Activated naive CD8-positive, alpha-beta T cell treated with anti-CD3 and anti-CD28 coated beads, Interleukin-2, amount 10 ng/mL, durations not matched to agents 7 days and 5 days (primary cell): ENCODE measurements around the gene PRR13. TPM values are rescaled to one million over a fixed set of nuclear protein-coding genes. Genes with fewer than 3 reads are reported as not detected.
"Not testable (repeated sequence)": the region's sequence is repeated elsewhere in the genome, so short reads cannot be mapped to it uniquely, and the experiment has no call there.

Experiments used
- ATAC-seq: fragments of 150-1000 bp; cut with Tn5 transposase; one replicate; pipeline ENCODE4 v1.10.0; 2021; ENCODE audit warnings: low read depth, moderate library complexity
- POLR2A ChIA-PET: fragments of 350-600 bp; sonication (Branson Sonifier 250); formaldehyde crosslinking; loops from one replicate; lab custom pipeline; 2021; ENCODE audit warnings: antibody characterized with exemption; lab: Charles Lee
- DNase-seq: peaks from one replicate; pipeline ENCODE4 v3.0.0; 2021
- H3K27ac Mint-ChIP-seq: one replicate; pipeline ENCODE4 v1.8.0; 2022; ENCODE audit warnings: mild to moderate bottlenecking, mixed read lengths
- H3K27me3 Mint-ChIP-seq: one replicate; pipeline ENCODE4 v1.8.0; 2022; ENCODE audit warnings: mild to moderate bottlenecking, moderate library complexity, mixed read lengths
- H3K36me3 Mint-ChIP-seq: one replicate; pipeline ENCODE4 v1.8.0; 2021; ENCODE audit warnings: mild to moderate bottlenecking, mixed read lengths
- H3K4me1 Mint-ChIP-seq: one replicate; pipeline ENCODE4 v1.8.0; 2021; ENCODE audit warnings: mixed read lengths
- H3K4me3 Mint-ChIP-seq: one replicate; pipeline ENCODE4 v1.8.0; 2022; ENCODE audit warnings: mild to moderate bottlenecking, moderate library complexity, mixed read lengths
- H3K9me3 Mint-ChIP-seq: one replicate; pipeline ENCODE4 v1.8.0; 2021; ENCODE audit warnings: mixed read lengths
- total RNA-seq, 2 experiments: library from RNA; stranded (reverse); gene quantifications; one replicate each; pipeline ENCODE4 v1.2.3, GENCODE V29; 2021

The PRR13 gene
- total RNA-seq, 2 experiments from 2014 or later, result 218 to 231 TPM

DNA sequence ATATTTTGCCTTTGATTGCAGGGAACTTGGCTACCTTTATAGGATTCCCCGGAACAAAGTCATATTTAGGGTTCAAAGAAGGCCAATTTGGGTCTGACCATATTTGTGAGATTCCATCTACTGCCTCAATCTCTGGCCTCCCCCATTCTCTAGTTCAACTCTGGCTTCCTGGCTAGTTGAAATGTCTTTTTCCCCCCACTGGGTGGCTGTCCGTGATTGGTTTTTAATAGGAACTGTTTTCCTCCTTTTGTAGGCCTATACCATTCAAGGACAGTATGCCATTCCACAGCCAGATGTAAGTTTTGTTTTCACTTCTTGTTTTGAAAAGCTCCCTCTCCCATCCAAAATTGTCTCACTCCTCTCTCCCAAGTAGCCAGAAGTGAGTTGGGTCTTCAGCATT, 24.1 kb downstream of the PRR13 start:
- DNase-seq, result no peak
- H3K4me1 Mint-ChIP-seq, result peaks cover 16% of the 10 kb centered on the region
- ATAC-seq, result no peak
- no peaks in the 10 kb centered on the region for H3K9me3 Mint-ChIP-seq
- no peak overlapping the region for H3K4me3 Mint-ChIP-seq
- POLR2A ChIA-PET, result interaction anchor here (0.6 to 1.1 kb wide), 3 partner anchors 11 to 43 kb away, joined by 3 read pairs; no protein-coding TSS in a partner anchor
- peaks cover 40% of the 10 kb centered on the region for H3K36me3 Mint-ChIP-seq
- H3K27me3 Mint-ChIP-seq, result no peaks in the 10 kb centered on the region
- H3K27ac Mint-ChIP-seq, result no peak overlapping the region

DNA sequence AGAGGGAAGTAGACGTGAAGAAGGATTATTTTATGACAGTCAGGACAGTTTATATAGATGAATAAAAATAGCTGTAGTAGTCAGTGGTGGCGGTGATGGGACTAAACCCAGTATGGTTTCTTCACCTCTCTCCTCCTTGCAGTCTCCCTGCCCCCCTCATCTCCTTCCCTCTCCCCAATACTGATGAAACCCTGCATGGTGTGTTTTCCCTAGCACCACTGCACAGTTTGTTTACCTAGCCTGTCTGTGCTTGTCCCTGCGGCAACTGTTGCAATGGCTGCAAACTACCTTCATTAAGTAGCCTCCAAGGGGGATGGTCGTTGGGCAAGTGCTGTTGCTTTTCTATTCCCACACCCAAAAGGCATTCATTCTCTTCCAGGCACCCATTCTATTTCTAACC, 25.1 kb downstream of the PRR13 start:
- Mint-ChIP-seq H3K4me1 (peaks cover 15% of the 10 kb centered on the region), H3K36me3 (peaks cover 39% of the 10 kb centered on the region), H3K27me3 (no peaks in the 10 kb centered on the region), H3K9me3 (no peaks in the 10 kb centered on the region), H3K4me3 (no peak overlapping the region), H3K27ac (no peak overlapping the region)
- ATAC-seq (no peak), DNase-seq (no peak)
- POLR2A ChIA-PET, result no interaction called here

DNA sequence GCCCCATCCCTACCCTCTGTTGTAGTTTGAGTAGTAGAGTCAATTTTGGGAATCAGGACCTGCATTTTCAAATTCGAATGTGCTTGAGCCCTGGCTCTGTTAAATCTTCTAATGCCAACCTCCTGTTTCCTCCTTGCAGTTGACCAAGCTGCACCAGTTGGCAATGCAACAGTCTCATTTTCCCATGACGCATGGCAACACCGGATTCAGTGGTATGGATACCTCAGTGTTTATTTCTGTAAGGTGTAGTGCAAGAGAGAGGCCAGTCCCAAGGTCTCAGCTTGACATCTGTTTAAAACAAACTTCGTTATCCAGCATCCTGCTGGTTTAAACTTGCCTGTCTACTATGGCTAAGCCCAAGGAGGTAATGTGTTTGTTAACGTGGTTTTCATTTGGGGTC, 25.5 kb downstream of the PRR13 start:
- Mint-ChIP-seq H3K4me3 (no peak overlapping the region), H3K27ac (no peak overlapping the region), H3K9me3 (no peaks in the 10 kb centered on the region), H3K4me1 (peaks cover 20% of the 10 kb centered on the region), H3K36me3 (peaks cover 43% of the 10 kb centered on the region), H3K27me3 (no peaks in the 10 kb centered on the region)
- DNase-seq, result no peak
- ATAC-seq, result no peak
- POLR2A ChIA-PET, result no interaction called here

DNA sequence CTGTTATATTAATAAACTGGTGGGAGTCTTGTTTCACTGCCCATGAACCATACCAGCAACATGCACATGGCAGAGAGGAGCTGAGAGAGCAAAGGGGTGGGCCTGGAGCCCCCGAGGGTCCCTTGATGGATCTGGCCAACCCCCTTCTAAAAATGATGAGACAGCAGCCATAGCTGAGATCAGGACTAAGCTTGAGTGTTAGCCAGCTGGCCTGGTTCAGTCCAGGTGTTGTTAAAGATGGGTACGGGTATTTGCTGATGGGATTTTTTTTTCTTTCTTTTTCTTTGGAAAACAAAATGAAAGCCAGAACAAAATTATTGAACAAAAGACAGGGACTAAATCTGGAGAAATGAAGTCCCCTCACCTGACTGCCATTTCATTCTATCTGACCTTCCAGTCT, 26.3 kb downstream of the PRR13 start:
- H3K4me1 Mint-ChIP-seq, result peaks cover 25% of the 10 kb centered on the region
- ATAC-seq (no peak), DNase-seq (no peak)
- H3K4me3 Mint-ChIP-seq, result no peak overlapping the region
- no peaks in the 10 kb centered on the region for H3K9me3 Mint-ChIP-seq
- POLR2A ChIA-PET, result no interaction called here
- no peak overlapping the region for H3K27ac Mint-ChIP-seq
- no peaks in the 10 kb centered on the region for H3K27me3 Mint-ChIP-seq
- peaks cover 40% of the 10 kb centered on the region for H3K36me3 Mint-ChIP-seq

DNA sequence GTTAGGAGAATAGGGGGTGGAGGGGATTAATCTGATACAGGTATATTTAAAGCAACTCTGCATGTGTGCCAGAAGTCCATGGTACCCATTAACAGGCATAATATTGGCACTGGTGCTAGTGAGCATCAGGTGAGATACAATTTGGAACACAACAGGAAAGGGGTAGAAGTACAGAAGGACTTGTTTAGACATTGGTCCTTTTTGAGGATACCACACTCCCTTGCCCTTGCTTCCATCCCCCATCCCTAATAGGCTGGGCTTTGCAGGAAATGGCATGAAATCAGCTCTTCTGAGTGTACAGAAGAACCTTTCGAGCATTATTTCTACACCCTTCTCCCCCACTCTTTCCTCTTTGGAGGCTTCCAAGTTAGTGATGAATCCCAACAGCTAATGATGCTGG, 26.7 kb downstream of the PRR13 start:
- DNase-seq (no peak), ATAC-seq (no peak)
- POLR2A ChIA-PET, result interaction anchor here (0.7 kb wide), 1 partner anchor 10 kb away, joined by 5 read pairs; no protein-coding TSS in a partner anchor
- Mint-ChIP-seq H3K9me3 (no peaks in the 10 kb centered on the region), H3K4me1 (peaks cover 23% of the 10 kb centered on the region), H3K4me3 (no peak overlapping the region), H3K27ac (peak overlapping the region; percentile 17), H3K36me3 (peaks cover 37% of the 10 kb centered on the region), H3K27me3 (no peaks in the 10 kb centered on the region)

DNA sequence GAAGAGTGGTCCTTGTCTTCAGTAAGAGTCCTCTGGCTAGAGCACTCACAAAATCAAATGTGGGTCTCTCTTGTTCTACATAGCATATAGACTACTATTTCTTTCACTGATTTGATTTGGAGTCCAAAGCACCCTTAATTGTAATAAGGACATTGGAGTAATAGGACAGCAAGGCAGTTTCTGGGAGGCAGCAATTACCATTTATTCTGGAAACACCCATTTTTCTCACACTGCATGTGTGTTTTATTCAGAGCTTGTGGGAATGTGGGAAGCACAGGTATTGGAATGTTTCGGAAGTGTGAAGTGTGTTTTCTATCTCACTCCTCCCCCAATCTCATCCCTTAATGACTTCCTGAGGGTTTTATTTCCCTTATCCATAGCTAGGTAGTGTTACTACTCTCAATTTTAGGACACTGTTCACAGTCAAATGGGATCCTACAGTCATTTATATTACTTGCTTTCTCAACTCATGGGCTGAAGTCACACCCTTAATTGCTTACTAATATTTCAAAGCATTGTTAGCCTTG, 30.6 kb downstream of the PRR13 start:
- peaks cover 38% of the 10 kb centered on the region for H3K4me1 Mint-ChIP-seq
- ATAC-seq (no peak), DNase-seq (no peak)
- peaks cover 38% of the 10 kb centered on the region for H3K36me3 Mint-ChIP-seq
- H3K27me3 Mint-ChIP-seq, result no peaks in the 10 kb centered on the region
- no peaks in the 10 kb centered on the region for H3K9me3 Mint-ChIP-seq
- H3K4me3 Mint-ChIP-seq, result peak overlapping the region; percentile 1
- POLR2A ChIA-PET, result interaction anchor here (0.7 kb wide), 1 partner anchor 10 kb away, joined by 6 read pairs; no protein-coding TSS in a partner anchor
- no peak overlapping the region for H3K27ac Mint-ChIP-seq

DNA sequence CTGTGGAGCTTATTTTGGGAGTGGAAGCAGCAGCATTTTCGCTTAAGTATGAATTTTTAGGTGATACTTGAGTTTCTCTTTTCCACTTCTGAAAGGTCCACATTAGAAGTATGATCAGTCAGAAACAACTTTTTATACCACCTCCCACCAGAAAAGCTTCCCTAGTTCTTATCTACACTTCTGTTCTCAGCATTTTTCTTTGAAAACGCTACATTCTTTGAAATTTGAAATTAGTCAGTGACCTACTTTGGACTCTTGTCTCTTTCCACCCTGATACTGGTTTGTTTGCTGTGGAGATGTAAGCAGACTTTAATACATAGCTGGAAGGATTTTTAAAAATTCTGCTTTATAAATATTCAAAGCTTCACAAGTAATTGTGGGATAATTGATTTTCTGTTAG, 32.5 kb downstream of the PRR13 start:
- Mint-ChIP-seq H3K4me3 (no peak overlapping the region), H3K36me3 (peaks cover 34% of the 10 kb centered on the region), H3K4me1 (peaks cover 38% of the 10 kb centered on the region), H3K27ac (no peak overlapping the region), H3K27me3 (no peaks in the 10 kb centered on the region), H3K9me3 (no peaks in the 10 kb centered on the region)
- POLR2A ChIA-PET, result interaction anchor here (0.8 to 1.9 kb wide), 5 partner anchors 9 to 129 kb away, joined by 3 to 8 read pairs (median 4); partner anchors contain the start of gene TARBP2
- no peak for DNase-seq
- ATAC-seq, result no peak

DNA sequence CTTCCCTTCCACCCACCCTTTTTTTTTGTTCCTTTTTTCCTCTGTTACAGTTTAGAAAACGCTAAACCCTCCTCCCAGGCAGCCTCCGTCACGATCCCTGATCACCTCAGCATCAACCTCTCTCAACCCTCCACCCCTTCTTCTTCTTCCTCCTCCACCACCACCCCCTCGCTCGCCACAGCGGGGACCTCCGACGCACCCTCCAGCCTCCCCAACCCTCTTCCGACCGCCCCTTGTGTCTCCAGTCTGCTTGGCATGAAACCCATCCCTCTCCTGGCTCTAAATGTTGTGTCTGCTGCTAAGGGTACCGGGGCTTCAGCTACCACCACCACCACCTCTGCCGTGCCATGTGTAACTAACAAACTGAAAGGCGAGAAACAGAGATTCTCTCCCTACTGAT, 33.3 kb downstream of the PRR13 start:
- peaks cover 34% of the 10 kb centered on the region for H3K36me3 Mint-ChIP-seq

DNA sequence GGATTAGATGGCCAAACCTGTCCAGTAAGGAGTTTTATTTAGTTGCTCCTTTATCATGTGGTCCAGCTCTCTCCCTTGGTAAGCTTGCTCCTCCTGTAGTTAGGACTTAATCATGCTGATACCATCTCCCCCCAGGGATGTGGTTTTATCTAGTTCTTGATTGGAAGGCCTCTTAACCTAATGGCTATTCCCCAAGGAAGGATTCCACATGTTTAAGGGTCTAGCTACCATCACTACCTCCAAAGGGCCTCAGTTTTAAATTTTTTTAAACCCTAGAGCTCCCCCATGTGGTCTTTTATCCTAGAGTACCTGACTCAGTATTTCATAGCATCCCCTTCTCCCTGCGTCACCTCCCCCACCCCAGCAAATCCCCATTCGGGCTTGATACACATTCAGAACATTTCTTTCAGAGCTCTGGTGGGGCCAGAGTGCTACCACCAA, 35.3 kb downstream of the PRR13 start:
- Mint-ChIP-seq H3K36me3 (peaks cover 27% of the 10 kb centered on the region), H3K27me3 (no peaks in the 10 kb centered on the region), H3K9me3 (no peaks in the 10 kb centered on the region), H3K4me3 (no peak overlapping the region), H3K27ac (no peak overlapping the region), H3K4me1 (peaks cover 32% of the 10 kb centered on the region)
- ATAC-seq (no peak), DNase-seq (no peak)
- POLR2A ChIA-PET, result interaction anchor here (0.6 to 0.8 kb wide), 5 partner anchors 11 to 397 kb away, joined by 3 to 9 read pairs (median 3); no protein-coding TSS in a partner anchor

More for the DNA sequence above, 33.3 kb downstream of the PRR13 start:
- peak overlapping the region; percentile 26 for H3K4me3 Mint-ChIP-seq
- H3K27me3 Mint-ChIP-seq, result no peaks in the 10 kb centered on the region
- POLR2A ChIA-PET, result interaction anchor here (1.3 to 1.5 kb wide), 2 partner anchors 34 to 130 kb away, joined by 3 to 4 read pairs; no protein-coding TSS in a partner anchor
- ATAC-seq, result peak; percentile 17
- no peak for DNase-seq
- H3K9me3 Mint-ChIP-seq, result no peaks in the 10 kb centered on the region
- H3K27ac Mint-ChIP-seq, result peak overlapping the region; percentile 82
- H3K4me1 Mint-ChIP-seq, result peaks cover 38% of the 10 kb centered on the region

DNA sequence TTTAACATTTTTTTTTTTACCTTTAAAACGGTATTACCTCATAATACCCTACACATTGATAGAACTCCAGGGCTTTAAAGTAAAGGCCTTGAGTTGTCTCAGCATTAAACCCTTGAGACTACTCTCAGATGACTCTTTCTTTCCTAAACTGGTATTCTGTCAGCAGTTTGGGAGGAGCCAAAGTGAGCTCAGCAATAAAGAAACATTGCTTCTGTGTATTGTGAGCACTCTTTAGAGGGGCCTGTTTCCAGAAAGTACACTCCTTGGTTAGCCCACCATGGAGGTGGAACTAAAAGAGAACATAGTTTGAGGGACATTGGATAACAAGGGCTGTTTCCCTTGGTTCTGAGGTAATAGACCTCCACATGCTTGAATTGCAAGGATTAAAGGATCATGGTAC, 37.3 kb downstream of the PRR13 start:
- no peaks in the 10 kb centered on the region for H3K27me3 Mint-ChIP-seq
- H3K4me1 Mint-ChIP-seq, result peaks cover 20% of the 10 kb centered on the region
- H3K36me3 Mint-ChIP-seq, result peaks cover 30% of the 10 kb centered on the region
- POLR2A ChIA-PET, result interaction anchor here (0.6 kb wide), 1 partner anchor 280 kb away, joined by 3 read pairs; no protein-coding TSS in a partner anchor
- no peak overlapping the region for H3K4me3 Mint-ChIP-seq
- ATAC-seq (no peak), DNase-seq (no peak)
- no peaks in the 10 kb centered on the region for H3K9me3 Mint-ChIP-seq
- H3K27ac Mint-ChIP-seq, result no peak overlapping the region

DNA sequence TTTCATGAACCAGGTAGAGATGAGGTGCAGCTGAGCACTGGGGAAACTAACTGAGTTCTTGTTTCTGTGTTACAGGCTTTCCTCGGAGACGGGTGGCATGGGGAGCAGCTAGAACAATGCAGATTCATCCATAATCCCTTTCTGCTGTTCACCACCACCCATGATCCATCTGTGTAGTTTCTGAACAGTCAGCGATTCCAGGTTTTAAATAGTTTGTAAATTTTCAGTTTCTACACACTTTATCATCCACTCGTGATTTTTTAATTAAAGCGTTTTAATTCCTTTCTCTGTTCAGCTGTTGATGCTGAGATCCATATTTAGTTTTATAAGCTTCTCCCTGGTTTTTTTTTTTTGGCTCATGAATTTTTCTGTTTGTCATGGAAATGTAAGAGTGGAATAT, 37.8 kb downstream of the PRR13 start:
- ATAC-seq (no peak), DNase-seq (no peak)
- POLR2A ChIA-PET, result no interaction called here
- Mint-ChIP-seq H3K36me3 (peaks cover 34% of the 10 kb centered on the region), H3K27ac (no peak overlapping the region), H3K4me3 (no peak overlapping the region), H3K4me1 (peaks cover 16% of the 10 kb centered on the region), H3K27me3 (no peaks in the 10 kb centered on the region), H3K9me3 (no peaks in the 10 kb centered on the region)

DNA sequence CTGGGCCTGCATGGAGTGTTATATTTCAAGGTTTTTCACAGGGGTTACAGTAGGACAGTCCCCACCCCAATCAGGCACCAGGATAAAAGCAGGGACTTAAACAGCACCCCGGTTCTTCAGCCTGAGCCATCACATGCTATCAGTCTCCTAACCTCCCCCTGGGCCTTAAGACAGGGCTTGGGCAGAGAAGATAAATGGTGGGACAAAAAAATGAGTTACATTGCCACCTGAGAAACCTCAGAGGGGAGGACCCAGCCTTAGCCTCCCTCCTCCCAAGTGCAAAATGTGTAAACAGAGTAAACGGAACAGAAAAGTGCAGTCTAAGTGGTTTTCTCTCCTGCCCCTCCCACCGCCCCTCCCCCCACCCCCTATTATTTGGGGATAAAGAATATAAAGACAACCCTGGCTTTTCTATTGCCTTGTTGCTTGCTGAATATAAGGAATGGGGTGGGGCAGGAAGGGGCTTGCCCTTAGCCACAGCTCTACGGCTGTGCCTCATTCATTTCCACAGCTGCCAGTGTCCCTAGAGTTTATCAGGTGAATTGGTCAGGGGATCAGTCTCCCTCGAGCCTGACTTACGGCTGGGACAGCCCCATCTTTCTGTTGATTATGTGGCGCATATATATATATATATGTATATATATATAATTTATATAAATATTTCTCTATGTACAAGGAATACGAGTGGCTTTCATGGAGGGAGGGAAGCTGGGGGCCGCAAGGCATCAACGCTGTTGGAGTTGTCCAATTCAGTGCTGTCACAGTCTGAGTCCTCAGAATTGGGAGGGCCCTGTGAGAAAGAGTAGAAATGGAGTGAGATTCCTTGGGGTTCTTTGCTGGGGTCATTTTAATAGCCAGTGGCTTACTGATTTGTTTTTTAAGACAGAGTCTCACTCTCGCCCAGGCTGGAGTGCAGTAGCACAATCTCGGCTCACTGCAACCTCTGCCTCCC, 39.2 kb downstream of the PRR13 start:
- H3K9me3 Mint-ChIP-seq, result no peaks in the 10 kb centered on the region
- H3K36me3 Mint-ChIP-seq, result peaks cover 31% of the 10 kb centered on the region
- no peaks in the 10 kb centered on the region for H3K27me3 Mint-ChIP-seq
- H3K4me1 Mint-ChIP-seq, result peaks cover 8% of the 10 kb centered on the region
- no peak overlapping the region for H3K27ac Mint-ChIP-seq
- POLR2A ChIA-PET, result interaction anchor here (1.3 kb wide), 1 partner anchor 13 kb away, joined by 4 read pairs; no protein-coding TSS in a partner anchor
- DNase-seq (no peak), ATAC-seq (no peak)
- H3K4me3 Mint-ChIP-seq, result no peak overlapping the region

DNA sequence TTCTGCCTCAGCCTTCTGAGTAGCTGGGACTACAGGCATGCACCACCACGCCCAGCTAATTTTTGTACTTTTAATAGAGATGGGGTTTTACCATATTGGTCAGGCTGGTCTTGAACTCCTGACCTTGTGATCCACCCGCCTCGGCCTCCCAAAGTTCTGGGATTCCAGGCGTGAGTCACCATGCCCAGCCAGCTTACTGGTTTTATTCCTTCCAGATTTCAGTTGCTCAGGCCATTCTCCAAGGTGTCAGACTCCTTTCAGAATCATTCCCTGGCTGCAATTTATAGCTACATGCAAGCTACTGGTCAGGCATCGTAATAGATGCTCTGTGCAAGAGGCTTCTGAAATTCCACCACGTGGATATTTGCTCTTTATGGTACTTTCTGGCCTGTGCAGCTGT, 39.9 kb downstream of the PRR13 start:
- POLR2A ChIA-PET, result interaction anchor here (1.0 to 1.6 kb wide), 4 partner anchors 10 to 129 kb away, joined by 3 to 8 read pairs (median 4); partner anchors contain the start of gene PRR13
- peaks cover 28% of the 10 kb centered on the region for H3K36me3 Mint-ChIP-seq
- DNase-seq, H3K9me3 Mint-ChIP-seq, ATAC-seq, H3K4me1 Mint-ChIP-seq, H3K4me3 Mint-ChIP-seq, H3K27ac Mint-ChIP-seq, H3K27me3 Mint-ChIP-seq: not testable (repeated sequence)
